Stimulated activated CD4-positive, alpha-beta T cell treated with anti-CD3 and anti-CD28 coated beads, Interleukin-1b, Interleukin-23, amount 100 ng/mL, for 48 hours (primary cell): ENCODE results near the gene ADGRL3.
"Not testable (repeated sequence)": the region's sequence is repeated elsewhere in the genome, so short reads cannot be mapped to it uniquely, and the experiment has no call there.

ENCODE experiments used
- DNase-seq: peaks from one replicate; pipeline ENCODE4 v3.0.0-alpha.2; 2020

Gene ADGRL3

GRCh38 chr4:61763682-61764081, 563.6 kb downstream of the ADGRL3 start:
- DNase-seq = no peak

DNA sequence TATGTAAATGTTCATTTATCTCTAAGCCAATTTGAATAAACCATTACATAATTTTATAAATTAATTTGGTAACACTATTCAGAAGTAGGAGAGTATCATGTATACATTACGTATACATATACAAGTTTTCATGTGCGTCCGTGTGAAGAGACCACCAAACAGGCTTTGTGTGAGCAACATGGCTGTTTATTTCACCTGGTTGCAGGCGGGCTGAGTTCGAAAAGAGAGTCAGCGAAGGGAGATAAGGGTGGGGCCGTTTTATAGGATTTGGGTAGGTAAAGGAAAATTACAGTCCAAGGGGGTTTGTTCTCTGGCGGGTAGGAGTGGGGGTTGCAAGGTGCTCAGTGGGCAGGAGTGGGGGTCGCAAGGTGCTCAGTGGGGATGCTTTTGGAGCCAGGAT, 564.0 kb downstream of the ADGRL3 start:
- DNase-seq = not testable (repeated sequence)

DNA sequence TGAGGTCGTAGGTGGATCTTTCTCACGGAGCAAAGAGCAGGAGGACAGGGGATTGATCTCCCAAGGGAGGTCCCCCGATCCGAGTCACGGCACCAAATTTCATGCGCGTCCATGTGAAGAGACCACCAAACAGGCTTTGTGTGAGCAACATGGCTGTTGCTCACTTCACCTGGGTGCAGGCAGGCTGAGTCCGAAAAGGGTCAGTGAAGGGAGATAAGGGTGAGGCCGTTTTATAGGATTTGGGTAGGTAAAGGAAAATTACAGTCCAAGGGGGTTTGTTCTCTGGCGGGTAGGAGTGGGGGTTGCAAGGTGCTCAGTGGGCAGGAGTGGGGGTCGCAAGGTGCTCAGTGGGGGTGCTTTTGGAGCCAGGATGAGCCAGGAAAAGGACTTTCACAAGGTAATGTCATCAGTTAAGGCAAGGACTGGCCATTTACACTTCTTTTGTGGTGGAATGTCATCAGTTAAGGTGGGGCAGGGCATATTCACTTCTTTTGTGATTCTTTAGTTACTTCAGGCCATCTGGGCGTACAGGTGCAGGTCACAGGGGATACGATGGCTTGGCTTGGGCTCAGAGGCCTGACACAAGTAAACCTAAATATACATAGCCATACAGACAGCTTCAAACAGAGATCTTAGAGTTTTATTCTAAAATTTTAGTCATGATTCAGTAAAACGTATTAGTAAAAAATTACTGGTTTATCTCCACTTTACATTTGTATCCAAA, 569.5 kb downstream of the ADGRL3 start:
- DNase-seq = not testable (repeated sequence)

GRCh38 chr4:61770456-61770855, 570.3 kb downstream of the ADGRL3 start:
- DNase-seq = no peak

- DNase-seq = no peak
These were observed 570.9 kb downstream of the ADGRL3 start for GRCh38 chr4:61771056-61771455.

- DNase-seq = no peak
These were observed 572.0 kb downstream of the ADGRL3 start for GRCh38 chr4:61772126-61772525.

- no peak for DNase-seq
These were observed 573.6 kb downstream of the ADGRL3 start for GRCh38 chr4:61773655-61774245.

DNA sequence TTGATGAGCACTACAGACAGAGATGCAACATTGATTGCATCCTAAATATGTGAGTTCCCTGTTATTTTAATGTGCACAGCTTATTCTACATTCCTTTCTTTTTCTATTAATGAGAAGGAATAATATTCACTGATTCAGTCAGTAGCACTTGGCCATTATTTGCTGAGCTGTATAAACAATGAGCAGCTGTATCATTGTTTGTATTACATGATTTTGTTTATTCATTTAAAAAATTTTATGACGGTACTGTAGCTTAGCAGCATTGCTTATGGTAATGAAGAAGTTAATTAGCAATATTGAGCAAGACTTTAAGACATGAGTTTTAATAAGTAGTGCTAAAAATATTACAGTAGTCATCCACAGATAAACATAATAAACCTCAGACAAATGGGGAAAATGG, 582.0 kb downstream of the ADGRL3 start:
- no peak for DNase-seq

GRCh38 chr4:61783050-61783449, 582.9 kb downstream of the ADGRL3 start:
- no peak for DNase-seq

DNA sequence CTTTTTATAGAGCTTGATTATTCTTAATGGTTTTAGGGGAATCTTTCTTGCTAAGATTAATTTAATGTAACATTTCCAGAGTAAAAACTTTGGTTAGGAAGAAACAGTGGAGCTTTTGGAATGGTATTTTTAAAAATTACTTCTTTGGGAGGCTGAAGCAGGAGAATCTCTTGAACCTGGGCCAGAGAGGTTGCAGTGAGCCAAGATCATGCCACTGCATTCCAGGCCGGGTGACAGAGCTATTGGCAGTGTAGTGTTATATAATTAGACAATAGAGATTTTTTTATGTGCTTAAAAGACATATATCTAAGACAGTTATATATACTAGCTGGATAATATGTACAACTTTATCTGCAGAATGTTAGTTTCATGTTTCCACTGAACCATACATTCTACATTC, 585.6 kb downstream of the ADGRL3 start:
- DNase-seq = no peak

DNA sequence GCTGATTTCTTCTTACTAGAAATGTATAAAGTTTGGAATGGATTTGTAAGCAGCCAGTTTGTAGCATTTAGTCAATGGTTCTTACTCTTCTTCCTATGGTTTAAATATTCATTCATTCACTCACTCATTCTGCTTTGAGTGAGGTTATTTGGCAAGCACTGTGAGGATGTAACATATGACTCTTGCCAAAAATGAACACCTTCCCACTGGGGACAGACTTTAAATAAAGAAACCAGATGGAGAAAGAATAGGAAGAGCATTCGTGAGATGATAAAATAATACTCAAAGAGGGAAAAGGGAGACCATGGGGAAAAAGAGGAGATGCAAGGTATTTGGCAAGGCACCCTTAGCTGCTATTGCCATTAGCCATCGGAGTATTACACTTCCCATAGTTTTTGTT, 586.1 kb downstream of the ADGRL3 start:
- no peak for DNase-seq

- no peak for DNase-seq
These were observed 595.9 kb downstream of the ADGRL3 start for GRCh38 chr4:61795998-61796397.

DNA sequence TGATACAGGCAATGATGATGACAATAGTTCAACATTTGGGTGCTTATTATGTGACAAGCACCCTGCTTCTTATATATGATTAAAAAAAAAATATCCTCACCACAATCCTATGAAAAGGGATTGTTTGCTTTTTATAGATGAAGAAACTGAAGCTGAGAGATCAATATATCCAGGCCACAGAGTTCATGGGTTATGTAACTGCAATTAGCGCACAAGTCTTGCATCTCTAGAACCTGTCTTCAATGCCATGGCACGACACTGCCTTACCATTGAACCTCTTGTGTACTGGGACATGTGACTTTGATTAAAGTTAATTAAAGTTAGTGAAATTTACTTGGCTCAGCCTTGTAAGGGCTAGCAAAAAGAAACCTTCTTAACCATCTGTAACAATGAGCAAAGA, 599.7 kb downstream of the ADGRL3 start:
- DNase-seq = no peak

DNA sequence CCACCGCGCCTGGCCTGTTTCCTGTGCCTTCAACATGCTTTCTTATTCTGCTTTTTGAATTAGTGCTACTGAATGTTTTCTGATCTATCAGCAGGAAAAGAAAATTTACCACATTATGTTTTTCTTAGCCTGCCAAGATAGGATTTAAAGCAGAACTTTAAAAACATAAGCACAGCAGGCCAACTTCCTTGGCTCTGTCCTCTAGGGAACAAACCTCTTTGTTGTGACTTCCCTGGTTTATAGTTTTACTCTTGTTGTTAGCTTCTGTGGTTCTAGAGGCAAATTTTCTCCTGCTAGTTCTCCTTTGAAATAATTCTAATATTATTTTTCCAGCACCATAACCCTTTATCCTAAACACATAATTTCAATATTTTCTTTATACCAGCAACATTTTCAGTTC, 605.1 kb downstream of the ADGRL3 start:
- no peak for DNase-seq

GRCh38 chr4:61805979-61806378, 605.9 kb downstream of the ADGRL3 start:
- DNase-seq = no peak

- no peak for DNase-seq
These were observed 612.0 kb downstream of the ADGRL3 start for GRCh38 chr4:61812171-61812570.

DNA sequence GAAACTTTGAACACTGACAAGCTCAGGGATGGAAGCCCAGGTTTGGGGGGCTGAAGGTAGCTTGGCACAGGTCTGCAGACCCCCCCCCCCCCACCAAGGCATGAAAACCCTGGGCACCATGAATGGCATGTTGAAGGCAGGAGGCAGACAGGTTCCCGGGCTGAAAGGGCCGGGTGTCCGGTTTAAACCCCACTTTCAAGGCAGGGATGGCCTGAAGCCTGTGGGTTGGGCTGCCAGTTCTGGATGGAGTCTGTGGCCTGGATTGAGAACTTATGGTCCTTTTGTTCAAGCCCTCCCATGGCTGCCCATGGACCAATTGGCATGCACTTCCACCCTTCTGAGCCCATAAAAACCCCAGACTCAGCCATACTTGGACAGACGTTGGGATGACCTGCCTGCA, 616.9 kb downstream of the ADGRL3 start:
- no peak for DNase-seq

DNA sequence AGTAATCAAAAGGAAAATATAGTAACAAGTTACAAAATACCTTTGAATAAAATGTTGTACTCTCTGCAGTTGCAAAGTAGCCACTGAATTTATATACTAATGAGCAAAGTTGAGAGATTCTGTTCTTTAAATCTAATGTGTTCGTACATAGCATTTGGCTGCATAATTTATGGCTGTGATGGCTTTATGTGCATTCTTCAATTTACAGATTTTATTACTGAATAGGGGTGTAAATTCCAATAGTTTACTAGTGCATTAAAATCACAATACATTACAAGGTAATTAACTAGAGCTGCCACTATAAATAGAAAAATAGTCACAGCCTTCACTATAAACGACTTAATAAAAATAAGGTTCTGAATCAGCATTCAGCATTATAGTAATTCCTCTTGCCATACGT, 620.0 kb downstream of the ADGRL3 start:
- DNase-seq = no peak

DNA sequence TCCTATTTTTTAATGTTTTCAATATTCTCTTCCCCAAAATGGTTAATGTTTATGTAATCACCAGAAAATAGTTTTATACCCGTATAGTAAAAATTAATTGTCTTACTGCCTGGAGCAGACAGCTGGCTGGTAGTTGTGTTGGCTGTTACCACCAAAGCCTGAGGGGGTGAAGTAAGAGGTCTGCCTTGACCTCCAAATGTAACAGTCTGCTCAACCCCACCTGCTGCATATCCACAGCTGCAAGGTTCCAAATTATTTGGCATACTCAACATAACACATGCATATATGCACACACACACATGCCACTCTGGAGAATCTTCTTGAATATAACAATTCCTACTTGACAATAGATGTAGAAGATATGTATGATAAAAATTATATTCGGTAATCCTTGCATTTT, 624.3 kb downstream of the ADGRL3 start:
- DNase-seq = no peak

- DNase-seq = no peak
These were observed 627.8 kb downstream of the ADGRL3 start for GRCh38 chr4:61827907-61828391.

- no peak for DNase-seq
These were observed 628.8 kb downstream of the ADGRL3 start for GRCh38 chr4:61828960-61829359.

DNA sequence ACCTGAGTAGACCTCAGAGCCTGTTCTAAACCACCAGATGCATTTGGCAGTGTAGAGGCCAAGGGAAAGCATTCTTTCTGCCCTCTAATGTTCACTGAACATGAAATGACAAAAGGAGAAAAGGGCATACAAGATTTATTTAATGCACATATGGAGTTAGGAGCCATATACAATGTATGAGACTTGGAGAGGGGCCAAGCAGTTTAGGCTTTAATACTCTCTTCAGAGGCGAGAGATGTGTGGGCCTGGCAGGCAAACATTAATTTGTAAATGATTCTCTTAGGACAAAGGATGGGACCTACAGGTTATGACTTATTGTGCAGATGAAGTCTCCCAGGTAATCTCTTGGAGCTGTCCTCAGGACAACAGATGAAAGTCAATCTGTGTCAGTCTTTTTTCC, 631.9 kb downstream of the ADGRL3 start:
- DNase-seq = no peak

DNA sequence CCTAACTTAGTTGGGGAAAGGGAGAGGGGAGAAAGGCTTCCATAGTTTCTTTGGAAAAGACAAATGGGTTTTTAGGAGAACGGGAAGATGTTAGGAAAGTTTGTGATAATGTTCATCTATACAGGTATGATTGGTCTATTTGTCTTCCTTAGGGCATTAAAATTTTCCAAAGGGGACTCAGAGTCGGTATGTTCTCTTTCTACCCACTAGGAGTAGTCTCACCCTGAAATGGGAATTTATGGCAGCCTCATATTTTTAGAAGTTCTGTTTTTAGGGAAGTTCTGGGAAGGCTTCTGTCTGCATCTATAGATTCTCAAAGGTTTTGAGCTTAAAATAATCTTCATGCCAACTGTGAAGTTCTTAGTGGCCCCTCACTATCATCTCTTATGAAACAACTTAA, 637.3 kb downstream of the ADGRL3 start:
- DNase-seq = no peak

DNA sequence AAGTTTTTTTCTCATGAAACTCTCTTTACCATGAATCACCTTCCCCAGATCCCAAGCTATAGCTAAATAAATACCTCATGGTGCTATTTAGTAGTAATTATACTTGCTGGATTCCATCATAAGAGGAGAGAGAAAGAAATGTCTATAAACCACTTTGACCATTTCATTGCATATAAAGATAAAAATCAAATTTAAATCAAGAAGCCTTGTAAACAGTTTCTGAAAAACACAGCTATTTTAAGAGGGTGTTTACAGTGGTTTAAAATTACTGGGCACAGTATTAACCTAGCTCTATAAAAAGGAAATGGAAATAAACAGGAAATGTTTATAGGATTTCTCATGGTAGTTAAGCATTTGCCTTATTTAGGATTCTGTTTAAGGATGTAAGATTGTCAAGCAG, 637.9 kb downstream of the ADGRL3 start:
- DNase-seq = no peak

- DNase-seq = no peak
These were observed 641.6 kb downstream of the ADGRL3 start for GRCh38 chr4:61841714-61842113.
